Motor neuron (in vitro differentiated cells): ENCODE results near the gene CPNE4. TPM values are rescaled to one million over a fixed set of nuclear protein-coding genes. Genes with fewer than 3 reads are reported as not detected.

Experiments
- ATAC-seq, 8 experiments: fragments of 200-7000 bp; cut with Tn5 transposase; replicated peaks in 6 of 8; 2 replicates each; pipeline ENCODE4 v1.8.0; 2021; ENCODE audit warnings: mild to moderate bottlenecking in 8 of 8, moderate library complexity in 8 of 8
- H3K27ac ChIP-seq, 2 donors: fragments of 250-450 bp; sonication (Bioruptor Pico); 2 replicates each; pipeline ENCODE4 v1.9.0; 2021; ENCODE audit warnings: antibody characterized with exemption in 2 of 2, mild to moderate bottlenecking in 2 of 2, moderate library complexity in 1 of 2
- H3K4me1 ChIP-seq, 2 donors: fragments of 250-450 bp; sonication (Bioruptor Pico); replicated peaks in 1 of 2; 2 replicates each; pipeline ENCODE4 v1.6.1; 2021; ENCODE audit warnings: antibody characterized with exemption in 2 of 2, mild to moderate bottlenecking in 2 of 2, moderate library complexity in 1 of 2
- H3K4me3 ChIP-seq, 5 donors: fragments of 250-450 bp; sonication (Bioruptor Pico); 2 replicates each; pipeline ENCODE4 v1.9.0; 2021; ENCODE audit warnings: antibody characterized with exemption in 5 of 5, mild to moderate bottlenecking in 5 of 5, moderate library complexity in 4 of 5
- WGBS, 10 experiments: fragments of 450-650 bp; shearing (Covaris generic); methylation state at CpG; one replicate each; pipeline ENCODE4 v1.0.0; 2022; 5-methylcytosine and 5-hydroxymethylcytosine counted together
- in situ Hi-C, 9 experiments: fragments of 400-800 bp; cut with MboI; loops; one replicate each; pipeline ENCODE4 v1.15.0; 2021; ENCODE audit warnings: low sequenced_read_pairs in 9 of 9, low pct_unique_long_range_greater_than_20kb in 2 of 9; ENCODE audit not compliant: unreplicated experiment in 9 of 9
- total RNA-seq, 8 experiments: library from RNA; unstranded; fragments of 300-600 nt; gene quantifications; 2 replicates each; pipeline versions ENCODE4 v1.2.3 to v1.2.4, GENCODE V29; 2022

The CPNE4 gene
- total RNA-seq, 8 experiments from 2014 or later: 0.35 to 4.8 (median 1.5) TPM

GRCh38 chr3:131778526-131778925 lies 256.3 kb downstream of the CPNE4 start:
- 19 to 100% (median 75%) methylated on average over 1 to 2 of the region's 2 CpGs; no CpG with 5 or more reads in 3 of the 10 experiments for WGBS, 10 experiments
- in situ Hi-C loops: loop anchor here in 5 of 9 experiments (25.0 kb wide), 3 partner anchors 234 to 409 kb away; partner anchors contain the start of gene CPNE4 (in 1 of the 5)
- no peak overlapping the region for H3K4me3 ChIP-seq
- H3K27ac ChIP-seq: no peak overlapping the region
- ATAC-seq: no peak
- H3K4me1 ChIP-seq: no peaks in the 10 kb centered on the region

GRCh38 chr3:131775650-131776049 lies 259.2 kb downstream of the CPNE4 start:
- no peak overlapping the region for H3K4me3 ChIP-seq
- no peak for ATAC-seq
- in situ Hi-C loops: loop anchor here in 5 of 9 experiments (25.0 kb wide), 3 partner anchors 237 to 412 kb away; partner anchors contain the start of gene CPNE4 (in 1 of the 5)
- H3K27ac ChIP-seq: no peak overlapping the region
- no peaks in the 10 kb centered on the region for H3K4me1 ChIP-seq

DNA sequence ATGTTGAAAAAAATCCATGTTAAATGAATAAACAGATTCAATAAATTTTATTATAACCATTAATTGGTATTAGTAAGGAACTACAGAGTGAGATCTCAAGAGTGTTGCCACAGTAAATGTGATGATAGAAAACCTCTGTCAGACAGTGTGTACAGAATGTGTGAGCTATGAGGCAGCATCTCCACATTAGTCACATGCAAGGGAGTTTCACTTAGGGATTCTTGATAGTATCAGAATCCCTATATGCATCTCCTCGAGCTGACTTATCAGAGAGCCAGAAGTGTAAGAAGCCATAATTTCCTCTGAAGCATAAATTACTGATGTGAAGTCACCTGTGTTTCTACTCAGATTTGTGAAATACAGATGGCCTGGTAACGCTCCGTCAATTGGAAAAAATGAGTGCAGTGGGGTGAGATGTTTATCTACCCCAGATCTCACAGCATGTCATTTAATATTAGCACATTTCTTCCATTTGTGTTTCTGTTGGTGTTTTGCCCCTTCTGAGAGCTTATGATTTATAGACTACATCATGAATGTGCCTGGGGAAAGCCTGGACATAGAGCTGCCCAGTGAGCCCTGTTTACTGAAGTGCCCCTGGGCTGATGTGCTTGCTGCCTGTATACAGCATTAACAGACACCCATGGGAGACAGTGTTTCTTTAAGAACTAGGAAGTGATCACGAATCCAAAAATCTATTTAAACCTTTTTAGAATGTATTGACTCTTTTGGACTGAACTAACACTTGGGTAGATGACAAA lies 262.4 kb downstream of the CPNE4 start:
- Histone ChIP-seq H3K27ac (no peak overlapping the region), H3K4me3 (no peak overlapping the region), H3K4me1 (no peaks in the 10 kb centered on the region)
- WGBS, 10 experiments: 0 to 100% (median 66%) methylated on average over 1 to 4 of the region's 4 CpGs; no CpG with 5 or more reads in 3 of the 10 experiments
- peak in 5 of 8 experiments; percentile 65 to 83 (median 69) for ATAC-seq
- in situ Hi-C loops: no loop called here

GRCh38 chr3:131762981-131763564 lies 271.7 kb downstream of the CPNE4 start:
- WGBS, 10 experiments: 0 to 82% (median 47%) methylated on average over 1 to 4 of the region's 4 CpGs; no CpG with 5 or more reads in 1 of the 10 experiments
- ATAC-seq: peak in 2 of 8 experiments; percentile 38 to 59
- in situ Hi-C loops: no loop called here
- no peak overlapping the region for H3K27ac ChIP-seq
- no peak overlapping the region for H3K4me3 ChIP-seq
- H3K4me1 ChIP-seq: peaks cover 0 to 16% of the 10 kb centered on the region in 2 donors

DNA sequence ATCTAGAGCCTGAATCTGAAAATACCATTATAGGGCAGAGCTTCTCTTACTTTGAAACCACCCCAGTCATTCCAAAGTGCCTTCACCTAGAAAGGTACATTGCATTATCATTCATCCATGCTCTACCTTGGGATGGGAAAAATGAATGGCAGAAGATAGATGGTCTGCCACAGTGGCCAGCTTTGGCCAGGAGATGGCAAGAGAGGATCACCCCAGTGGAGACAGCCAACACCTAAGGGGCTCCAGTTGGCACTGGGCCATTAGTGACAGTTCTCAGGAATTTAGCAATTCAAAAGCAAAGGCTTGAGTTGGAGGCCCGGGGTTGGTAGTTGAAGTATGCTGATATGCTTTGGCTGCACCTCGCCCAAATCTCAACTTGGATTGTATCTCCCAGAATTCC lies 278.4 kb downstream of the CPNE4 start:
- WGBS, 10 experiments: 33 to 83% (median 51%) methylated on average over 1 to 2 of the region's 2 CpGs; no CpG with 5 or more reads in 4 of the 10 experiments
- no peak overlapping the region for H3K4me3 ChIP-seq
- peaks cover 0 to 17% of the 10 kb centered on the region in 2 donors for H3K4me1 ChIP-seq
- H3K27ac ChIP-seq: no peak overlapping the region
- peak in 2 of 8 experiments; percentile 41 to 42 for ATAC-seq
- in situ Hi-C loops: no loop called here

DNA sequence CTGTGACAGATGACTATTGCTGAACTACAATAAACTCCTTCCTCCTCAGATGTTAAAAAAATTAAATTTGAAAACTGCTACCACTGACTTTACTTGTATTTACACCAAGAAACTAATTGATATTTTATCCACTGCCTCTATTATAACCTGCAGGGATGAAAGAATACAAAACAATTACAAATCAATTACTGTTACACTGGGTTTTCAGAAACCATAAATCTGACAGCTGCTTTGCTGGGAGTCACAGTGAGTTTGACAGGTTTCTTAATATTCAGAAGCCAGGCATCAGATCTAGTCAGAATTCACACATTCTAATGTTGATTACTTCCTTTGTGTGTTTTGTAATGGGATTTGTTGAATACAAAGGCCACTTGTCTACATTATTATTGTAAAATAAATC lies 279.4 kb downstream of the CPNE4 start:
- no peak overlapping the region for H3K27ac ChIP-seq
- peaks cover 0 to 14% of the 10 kb centered on the region in 2 donors for H3K4me1 ChIP-seq
- in situ Hi-C loops: no loop called here
- no peak overlapping the region for H3K4me3 ChIP-seq
- peak in 2 of 8 experiments; percentile 30 to 46 for ATAC-seq

GRCh38 chr3:131750256-131750655 lies 284.6 kb downstream of the CPNE4 start:
- Histone ChIP-seq H3K27ac (no peak overlapping the region), H3K4me1 (peaks cover 0 to 11% of the 10 kb centered on the region in 2 donors), H3K4me3 (no peak overlapping the region)
- ATAC-seq: no peak
- in situ Hi-C loops: no loop called here
- WGBS, 10 experiments: 75 to 98% (median 83%) methylated on average over 1 to 3 of the region's 3 CpGs; no CpG with 5 or more reads in 1 of the 10 experiments

- peaks cover 0 to 7% of the 10 kb centered on the region in 2 donors for H3K4me1 ChIP-seq
- no peak for ATAC-seq
- in situ Hi-C loops: no loop called here
- H3K4me3 ChIP-seq: no peak overlapping the region
- WGBS, 10 experiments: 44 to 100% (median 100%) methylated on average over 1 of the region's 1 CpG; no CpG with 5 or more reads in 1 of the 10 experiments
- H3K27ac ChIP-seq: no peak overlapping the region
These were observed 285.0 kb downstream of the CPNE4 start for GRCh38 chr3:131749826-131750225.

GRCh38 chr3:131747466-131747865 lies 287.3 kb downstream of the CPNE4 start:
- ATAC-seq: no peak
- H3K4me3 ChIP-seq: no peak overlapping the region
- H3K27ac ChIP-seq: no peak overlapping the region
- H3K4me1 ChIP-seq: no peaks in the 10 kb centered on the region
- WGBS, 10 experiments: 10 to 60% (median 33%) methylated on average over 1 to 2 of the region's 2 CpGs; no CpG with 5 or more reads in 1 of the 10 experiments
- in situ Hi-C loops: no loop called here

DNA sequence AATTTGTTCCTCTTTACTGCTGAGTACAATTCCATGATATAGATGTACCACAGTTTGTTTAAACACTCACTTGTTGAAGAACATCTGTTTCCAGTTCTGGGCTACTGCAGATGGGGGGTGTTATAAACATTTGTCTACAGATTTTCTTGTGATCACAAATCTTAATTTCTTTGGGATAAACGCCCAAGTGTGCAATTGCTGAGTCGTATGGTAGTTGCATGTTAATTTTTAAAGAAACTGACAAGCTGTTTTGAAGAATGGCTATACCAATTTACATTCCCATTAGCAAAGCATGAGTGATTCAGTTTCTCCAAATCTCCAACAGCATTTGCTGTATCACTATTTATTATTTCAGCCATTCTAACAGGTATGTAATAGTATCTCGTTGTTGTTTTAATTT lies 290.0 kb downstream of the CPNE4 start:
- in situ Hi-C loops: no loop called here
- peak in 2 of 8 experiments; percentile 20 to 60 for ATAC-seq

GRCh38 chr3:131743126-131743525 lies 291.7 kb downstream of the CPNE4 start:
- ATAC-seq: no peak
- in situ Hi-C loops: no loop called here
- H3K4me1 ChIP-seq: no peaks in the 10 kb centered on the region
- no peak overlapping the region for H3K4me3 ChIP-seq
- H3K27ac ChIP-seq: no peak overlapping the region

More for the DNA sequence above, 290.0 kb downstream of the CPNE4 start:
- Histone ChIP-seq H3K27ac (no peak overlapping the region), H3K4me1 (no peaks in the 10 kb centered on the region), H3K4me3 (no peak overlapping the region)
- 11 to 100% (median 55%) methylated on average over 1 to 3 of the region's 3 CpGs for WGBS, 10 experiments

GRCh38 chr3:131739211-131739610 lies 295.6 kb downstream of the CPNE4 start:
- no peak overlapping the region for H3K4me3 ChIP-seq
- ATAC-seq: no peak
- no peaks in the 10 kb centered on the region for H3K4me1 ChIP-seq
- 0 to 63% (median 60%) methylated on average over 1 of the region's 1 CpG; no CpG with 5 or more reads in 5 of the 10 experiments for WGBS, 10 experiments
- in situ Hi-C loops: no loop called here
- no peak overlapping the region for H3K27ac ChIP-seq

DNA sequence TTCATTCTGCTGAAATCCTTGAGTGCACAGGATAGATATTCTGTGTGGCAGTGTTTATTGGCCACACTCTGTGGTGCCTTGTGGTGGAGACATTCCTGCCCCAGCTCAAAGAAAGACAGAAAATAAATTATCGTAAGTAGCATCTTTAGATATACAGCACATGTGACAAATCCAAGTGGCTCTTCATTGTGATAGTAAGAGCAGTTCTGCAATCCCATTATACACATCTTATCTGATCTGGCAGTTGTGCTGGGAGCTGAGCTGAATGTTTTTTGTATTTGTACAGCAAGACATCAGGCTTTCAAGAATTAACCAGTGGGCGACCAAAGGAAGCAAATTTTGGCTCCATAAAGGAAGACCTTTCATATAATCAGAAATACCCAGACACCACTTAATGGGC lies 296.7 kb downstream of the CPNE4 start:
- H3K4me3 ChIP-seq: no peak overlapping the region
- peak in 1 of 8 experiments; percentile 25 for ATAC-seq
- 17 to 100% (median 85%) methylated on average over 1 to 2 of the region's 2 CpGs; no CpG with 5 or more reads in 2 of the 10 experiments for WGBS, 10 experiments
- no peak overlapping the region for H3K27ac ChIP-seq
- no peaks in the 10 kb centered on the region for H3K4me1 ChIP-seq
- in situ Hi-C loops: no loop called here
